Stimulated activated CD8-positive, alpha-beta memory T cell treated with anti-CD3 and anti-CD28 coated beads, Interleukin-15, amount 100 ng/mL, for 1 hour (primary cell): ENCODE data around the gene MAML2.
"Not testable (repeated sequence)": the region's sequence is repeated elsewhere in the genome, so short reads cannot be mapped to it uniquely, and the experiment has no call there.

ENCODE experiments used
- DNase-seq: peaks from one replicate; pipeline ENCODE4 v3.0.0-alpha.2; 2020; ENCODE audit warnings: low read depth

Gene MAML2

GRCh38 chr11:96185220-96185768 lies 157.7 kb downstream of the MAML2 start:
- DNase-seq, result no peak

DNA sequence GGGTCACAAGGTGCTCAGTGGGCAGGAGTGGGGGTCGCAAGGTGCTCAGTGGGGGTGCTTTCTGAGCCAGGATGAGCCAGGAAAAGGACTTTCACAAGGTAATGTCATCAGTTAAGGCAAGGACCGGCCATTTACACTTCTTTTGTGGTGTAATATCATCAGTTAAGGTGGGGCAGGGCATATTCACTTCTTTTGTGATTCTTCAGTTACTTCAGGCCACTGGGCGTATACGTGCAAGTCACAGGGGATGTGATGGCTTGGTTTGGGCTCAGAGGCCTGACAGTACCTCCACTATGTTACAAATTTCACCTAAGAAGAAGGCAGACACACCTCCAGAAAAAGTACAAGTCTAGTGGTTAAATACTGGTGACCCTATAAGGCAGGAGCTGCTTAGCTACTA lies 162.1 kb downstream of the MAML2 start:
- not testable (repeated sequence) for DNase-seq

DNA sequence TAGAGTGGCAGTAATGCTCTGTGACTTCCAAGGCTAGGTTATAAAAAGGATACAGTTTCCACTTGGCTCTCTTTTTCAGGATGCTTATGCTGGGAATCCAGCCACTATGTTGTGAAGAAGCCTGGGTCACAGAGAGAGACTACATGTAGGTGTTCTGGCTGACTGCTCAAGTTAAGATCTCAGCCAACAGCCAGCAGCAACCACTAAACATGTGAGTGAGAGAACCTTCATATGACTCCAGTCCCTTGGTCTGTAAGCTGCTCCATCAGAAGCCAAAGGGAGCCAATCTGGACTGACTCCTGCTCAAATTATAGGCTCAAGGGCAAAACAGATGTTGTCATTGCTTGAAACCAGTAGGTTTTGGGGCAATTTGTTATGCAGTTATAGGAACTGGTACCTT lies 162.7 kb downstream of the MAML2 start:
- no peak for DNase-seq

DNA sequence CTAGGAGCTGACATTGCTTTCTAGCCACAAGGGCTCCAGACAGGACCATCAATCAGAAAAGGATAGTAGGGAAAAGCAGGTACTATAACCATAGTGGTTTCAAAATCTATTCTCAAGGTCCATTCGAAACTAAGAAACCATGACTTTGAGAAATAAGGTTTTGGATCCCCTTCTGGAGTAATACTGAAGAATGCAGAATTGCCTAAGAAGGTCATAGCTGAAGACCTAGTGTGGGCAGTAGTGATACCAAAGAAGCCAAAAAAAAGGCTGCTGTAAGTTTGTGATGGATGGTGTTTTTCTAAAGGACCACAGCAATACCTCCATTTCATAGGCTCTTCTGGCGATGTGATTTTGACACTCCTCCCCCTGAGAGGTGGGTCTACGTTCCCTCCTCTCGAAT lies 163.1 kb downstream of the MAML2 start:
- no peak for DNase-seq

DNA sequence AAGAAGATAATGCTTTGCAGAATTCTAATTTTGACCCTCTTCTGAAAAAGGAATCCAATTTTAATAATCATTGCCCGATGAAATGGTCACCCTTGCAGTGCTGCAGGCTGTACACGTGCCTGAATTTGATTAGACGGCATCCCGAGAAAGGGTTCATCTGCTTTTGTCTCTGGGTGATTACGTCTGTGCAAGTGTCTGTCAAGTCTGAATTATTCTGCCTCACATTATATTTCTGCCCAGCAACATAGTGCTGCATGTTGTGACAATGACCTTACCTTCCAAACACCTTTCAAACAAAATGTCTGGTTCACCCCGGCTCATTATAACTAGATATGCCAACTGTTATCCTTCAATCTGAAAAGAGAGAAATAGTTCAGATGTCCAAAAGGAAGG lies 164.1 kb downstream of the MAML2 start:
- no peak for DNase-seq

DNA sequence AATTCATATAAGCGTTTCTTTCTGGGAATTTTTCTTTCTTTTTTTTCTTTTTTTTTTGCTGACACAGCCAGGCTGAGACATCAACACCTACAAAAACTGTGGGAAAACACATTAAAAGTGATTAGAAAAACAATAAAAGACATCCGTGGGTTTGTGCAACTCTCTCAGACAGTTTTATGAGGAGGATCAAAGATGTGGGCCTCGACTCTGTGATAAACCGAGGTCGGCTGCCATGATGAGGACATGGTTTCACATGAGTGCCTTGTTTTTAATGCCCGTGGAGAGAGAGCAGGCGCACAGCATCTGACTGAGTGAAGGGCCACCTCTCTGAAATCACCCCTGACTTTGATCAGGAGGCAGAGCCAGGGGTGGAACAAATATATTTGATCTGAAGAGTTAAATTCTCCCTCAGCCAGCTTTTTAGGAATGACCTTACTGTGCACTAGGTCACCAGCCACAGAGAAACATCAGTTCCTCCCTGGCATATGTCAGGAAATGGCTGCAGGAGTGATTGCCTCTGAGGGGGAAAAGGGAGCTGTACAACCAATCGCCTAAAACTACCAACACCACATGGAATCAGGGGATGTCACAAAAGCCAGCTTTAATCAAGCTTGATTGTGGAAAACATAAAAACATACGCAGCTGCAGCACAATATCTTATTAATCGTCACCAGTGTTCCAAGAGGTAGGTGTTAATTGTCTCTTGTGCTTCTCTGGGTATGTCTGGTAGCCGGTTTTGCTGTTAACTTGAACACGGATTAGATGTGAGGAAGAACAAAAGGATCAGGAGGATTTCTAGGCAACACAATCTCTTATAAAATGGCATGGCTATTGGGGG lies 164.7 kb downstream of the MAML2 start:
- no peak for DNase-seq

GRCh38 chr11:96177146-96177545 lies 165.8 kb downstream of the MAML2 start:
- DNase-seq, result no peak

- DNase-seq, result no peak
Measured at GRCh38 chr11:96173906-96174305, 169.1 kb downstream of the MAML2 start.

DNA sequence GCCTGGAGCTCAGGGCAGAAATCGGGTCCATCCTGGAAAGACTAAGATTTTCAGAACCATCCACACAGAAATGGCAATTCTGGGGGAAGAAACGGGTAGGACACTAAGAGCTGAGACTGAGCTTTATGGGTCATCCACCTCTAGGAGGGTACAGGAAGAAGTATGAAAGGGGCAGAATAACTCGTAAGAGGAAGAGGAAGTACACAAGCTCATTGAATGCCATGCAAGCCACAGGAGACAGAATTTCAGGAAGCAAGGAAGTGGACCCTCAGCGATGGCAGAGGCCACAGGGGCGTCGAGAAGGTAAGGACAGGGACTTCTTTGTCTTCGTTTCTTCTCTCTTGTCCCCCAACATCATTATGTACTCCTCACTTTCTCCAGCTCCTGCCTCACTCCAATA lies 169.6 kb downstream of the MAML2 start:
- DNase-seq, result no peak

- DNase-seq, result no peak
Measured at GRCh38 chr11:96172604-96173003, 170.4 kb downstream of the MAML2 start.

DNA sequence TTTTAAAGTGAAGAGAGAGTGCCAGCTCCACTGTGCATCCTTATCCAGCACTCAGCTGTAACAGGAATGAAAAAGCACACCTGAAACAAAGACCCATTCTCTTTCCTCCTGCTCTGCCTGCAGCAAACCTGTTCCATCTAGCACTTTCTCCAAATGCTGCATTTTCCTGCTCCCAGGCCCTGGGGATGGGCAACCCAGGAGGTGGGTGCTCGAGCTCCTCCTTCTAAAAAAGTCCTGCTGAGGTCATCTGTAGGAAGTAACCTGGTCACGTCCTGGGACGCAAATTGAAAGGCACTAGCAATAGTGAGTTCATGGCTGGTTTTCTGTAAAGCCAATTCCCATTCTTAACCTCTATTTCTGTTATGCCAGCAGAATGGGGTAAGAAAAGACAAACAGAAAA lies 173.7 kb downstream of the MAML2 start:
- no peak for DNase-seq

DNA sequence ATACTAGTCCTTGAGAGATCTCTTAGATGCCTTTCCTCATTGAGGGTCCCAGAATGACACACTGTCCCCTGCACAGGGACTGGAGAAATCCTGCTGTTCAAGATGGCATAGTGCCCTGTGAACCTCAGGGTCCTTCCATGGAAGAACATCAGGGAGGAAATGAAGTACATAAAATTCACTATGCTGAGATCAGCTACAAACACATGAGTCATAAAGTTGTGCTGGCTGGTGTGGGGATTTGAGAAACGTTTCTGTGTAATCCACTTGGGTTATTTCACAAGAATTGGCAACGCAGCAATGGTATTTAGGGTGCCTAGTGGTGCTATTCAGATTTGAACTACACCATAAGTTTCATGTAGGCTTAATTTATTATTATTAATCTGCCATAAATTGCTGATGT lies 174.4 kb downstream of the MAML2 start:
- no peak for DNase-seq

- no peak for DNase-seq
Measured at GRCh38 chr11:96167787-96168186, 175.2 kb downstream of the MAML2 start.

DNA sequence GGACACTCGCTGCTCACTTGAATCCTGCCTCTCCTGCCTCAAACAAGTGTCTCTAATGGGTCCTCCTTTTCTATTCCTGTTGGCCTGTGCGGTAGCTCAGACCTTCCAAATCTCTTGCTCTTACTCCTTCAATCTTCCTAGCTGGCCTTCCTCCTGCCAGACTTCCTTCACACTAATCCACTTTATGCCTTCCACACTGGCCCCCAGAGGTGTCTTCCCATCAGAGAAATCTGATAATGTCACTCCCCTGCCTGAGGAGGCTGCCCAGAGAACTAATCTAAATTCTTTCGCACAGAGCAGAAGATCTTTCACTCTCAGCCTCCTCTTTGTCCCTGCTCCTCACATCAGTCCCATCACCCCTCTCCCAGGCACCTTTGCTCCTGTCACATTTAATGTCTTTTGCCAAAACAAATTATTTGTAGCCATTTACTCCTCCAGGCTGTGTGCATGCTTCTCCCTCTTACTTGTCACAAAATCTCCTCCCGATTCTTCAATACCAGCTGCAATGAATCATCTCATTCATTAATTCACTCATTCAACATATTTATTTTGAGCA lies 175.7 kb downstream of the MAML2 start:
- DNase-seq, result no peak

DNA sequence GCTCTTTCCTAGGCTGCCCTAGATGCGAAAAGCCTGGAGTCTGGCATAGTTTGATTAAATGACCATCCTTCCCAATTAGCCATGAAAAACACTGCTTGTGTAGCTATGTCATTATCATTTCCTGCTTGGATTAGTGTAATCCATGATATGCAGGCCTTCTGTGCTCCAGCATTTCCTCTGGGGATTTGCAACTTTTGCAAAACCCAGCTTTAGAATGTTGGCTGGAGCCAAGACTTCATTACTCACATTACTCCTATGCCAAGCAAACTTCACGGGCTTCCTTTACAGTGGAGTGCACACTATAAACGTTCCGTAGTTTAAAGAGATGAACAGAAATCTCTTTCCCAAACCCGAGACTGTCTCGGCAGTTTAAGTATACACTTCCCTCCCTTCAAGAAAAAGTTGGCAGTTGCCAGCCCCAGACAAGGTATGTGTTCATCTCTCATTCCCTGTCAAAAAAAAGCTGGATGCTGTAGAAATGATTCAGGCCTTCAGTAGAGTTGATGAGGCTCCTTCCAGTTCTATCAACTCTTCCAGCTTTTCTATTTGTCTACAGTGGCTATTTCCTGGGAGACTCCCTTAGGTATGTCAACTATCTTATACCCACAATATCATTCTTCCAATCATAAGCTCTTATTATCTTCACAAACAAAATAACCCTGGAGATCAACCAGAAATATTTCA lies 180.0 kb downstream of the MAML2 start:
- no peak for DNase-seq

- DNase-seq, result no peak
Measured at GRCh38 chr11:96161307-96162089, 181.5 kb downstream of the MAML2 start.

- DNase-seq, result no peak
Measured at GRCh38 chr11:96160732-96161306, 182.2 kb downstream of the MAML2 start.

DNA sequence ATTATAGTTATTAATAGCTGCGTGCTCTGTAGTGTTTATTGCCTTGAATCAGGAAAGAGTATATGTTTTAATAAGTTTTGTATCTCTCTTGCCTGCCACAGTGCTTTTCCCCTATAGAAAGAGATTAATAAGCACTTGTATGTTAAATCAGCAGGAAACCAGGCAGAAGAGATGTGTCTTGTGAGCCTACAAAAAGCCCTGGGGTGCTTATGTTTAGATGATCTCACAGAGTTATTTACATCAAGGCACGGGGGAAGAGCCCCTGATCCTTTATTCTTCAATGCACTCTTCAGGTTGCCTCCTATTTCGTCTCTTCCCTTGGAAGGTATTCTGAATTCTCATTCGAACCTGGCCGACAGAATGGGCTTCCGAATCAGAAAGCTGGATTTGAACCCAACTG lies 183.0 kb downstream of the MAML2 start:
- no peak for DNase-seq

GRCh38 chr11:96158126-96158525 lies 184.9 kb downstream of the MAML2 start:
- DNase-seq, result no peak

GRCh38 chr11:96157517-96157873 lies 185.5 kb downstream of the MAML2 start:
- no peak for DNase-seq

GRCh38 chr11:96156379-96156722 lies 186.6 kb downstream of the MAML2 start:
- no peak for DNase-seq
